Suprapubic skin (tissue), 4 donors: ENCODE results near the gene ALX3. TPM values are rescaled to one million over a fixed set of nuclear protein-coding genes. Genes with fewer than 3 reads are reported as not detected.

Experiments used
- DNase-seq, 2 donors: peaks; one replicate each; pipeline ENCODE4 v3.0.0-alpha.2; 2019; ENCODE audit warnings: low spot score in 2 of 2
- H3K27ac ChIP-seq: fragments of 200-600 bp; sonication (generic); one replicate; pipeline ENCODE4 v1.5.1; 2019
- H3K27me3 ChIP-seq: fragments of 200-600 bp; sonication (generic); one replicate; pipeline ENCODE4 v1.5.1; 2019
- H3K36me3 ChIP-seq: fragments of 200-600 bp; sonication (generic); one replicate; pipeline ENCODE4 v1.5.1; 2019
- H3K4me1 ChIP-seq: fragments of 200-600 bp; sonication (generic); one replicate; pipeline ENCODE4 v1.5.1; 2019
- H3K4me3 ChIP-seq: fragments of 200-600 bp; sonication (generic); one replicate; pipeline ENCODE4 v1.5.1; 2019; ENCODE audit warnings: mild to moderate bottlenecking
- H3K9me3 ChIP-seq: fragments of 200-600 bp; sonication (generic); one replicate; pipeline ENCODE4 v1.5.1; 2019
- CTCF ChIP-seq, 2 donors: fragments of 200-600 bp in 1 of 2; fragments of 450-650 bp in 1 of 2; sonication (generic) in 1 of 2; IDR thresholded peaks; one replicate each; pipeline ENCODE4 v1.5.1; 2016 to 2019; ENCODE audit warnings: antibody characterized with exemption in 2 of 2, mild to moderate bottlenecking in 1 of 2, moderate library complexity in 1 of 2
- EP300 ChIP-seq: sonication (generic); formaldehyde crosslinking; IDR thresholded peaks from one replicate; pipeline ENCODE4 v1.6.1; 2017; ENCODE audit warnings: antibody characterized with exemption
- POLR2A ChIP-seq, 2 donors: fragments of 450-650 bp; IDR thresholded peaks; one replicate each; pipeline ENCODE4 v1.6.1; 2017; ENCODE audit warnings: antibody characterized with exemption in 2 of 2, mild to moderate bottlenecking in 2 of 2, moderate library complexity in 2 of 2
- POLR2AphosphoS5 ChIP-seq, 3 donors: sonication (generic); formaldehyde crosslinking; IDR thresholded peaks; one replicate each; pipeline ENCODE4 v1.6.1; 2017; ENCODE audit warnings: antibody characterized with exemption in 3 of 3
- WGBS: methylation state at CpG from one replicate; pipeline ENCODE4 v1.1.5; 2018; 5-methylcytosine and 5-hydroxymethylcytosine counted together
- total RNA-seq, 4 donors: library from RNA; depleted of rRNA; stranded (reverse); fragments of >200 nt; gene quantifications; one replicate each; pipeline ENCODE4 v1.1.0, GENCODE V29; 2016

Gene ALX3
- total RNA-seq, 4 donors from 2014 or later = 0.49 to 0.60 TPM; not detected in 2

- 57% methylated on average over 5 of the region's 5 CpGs for WGBS
- peaks cover 7% of the 10 kb centered on the region for H3K27me3 ChIP-seq
- no peaks in the 10 kb centered on the region for H3K36me3 ChIP-seq
- TF ChIP-seq EP300 = no peak
- no peak for TF ChIP-seq POLR2A (IDR thresholded peaks at IDR 0.05)
- no peak for TF ChIP-seq POLR2AphosphoS5 (IDR thresholded peaks at IDR 0.05)
- TF ChIP-seq CTCF (IDR thresholded peaks at IDR 0.05) = no peak
- H3K27ac ChIP-seq = no peak overlapping the region
- no peak overlapping the region for H3K4me3 ChIP-seq
- DNase-seq = no peak
- no peaks in the 10 kb centered on the region for H3K4me1 ChIP-seq
- H3K9me3 ChIP-seq = no peaks in the 10 kb centered on the region
Measured at GRCh38 chr1:110113551-110113950, 43.1 kb upstream of the ALX3 start.

- no peak for TF ChIP-seq EP300
- no peak for TF ChIP-seq POLR2A (IDR thresholded peaks at IDR 0.05)
- no peak for DNase-seq
- no peaks in the 10 kb centered on the region for H3K9me3 ChIP-seq
- WGBS = 54% methylated on average over 6 of the region's 9 CpGs
- H3K4me1 ChIP-seq = no peaks in the 10 kb centered on the region
- peaks cover 7% of the 10 kb centered on the region for H3K27me3 ChIP-seq
- H3K27ac ChIP-seq = no peak overlapping the region
- H3K4me3 ChIP-seq = no peak overlapping the region
- H3K36me3 ChIP-seq = no peaks in the 10 kb centered on the region
Measured at GRCh38 chr1:110112656-110113055, 42.2 kb upstream of the ALX3 start.

GRCh38 chr1:110112143-110112542 lies 41.7 kb upstream of the ALX3 start, which contains the start of gene UBL4B:
Gene UBL4B (plus strand): TSS chr1:110112443. CDS start chr1:110112535, 92 bp downstream.
- TF ChIP-seq CTCF (IDR thresholded peaks at IDR 0.05) = no peak
- TF ChIP-seq EP300 = no peak
- no peak for TF ChIP-seq POLR2AphosphoS5 (IDR thresholded peaks at IDR 0.05)
- TF ChIP-seq POLR2A (IDR thresholded peaks at IDR 0.05) = no peak
- Histone ChIP-seq H3K27me3 (peaks cover 7% of the 10 kb centered on the region), H3K4me1 (no peaks in the 10 kb centered on the region), H3K4me3 (no peak within 1 kb of the TSS), H3K9me3 (no peaks in the 10 kb centered on the region), H3K27ac (no peak within 1 kb of the TSS), H3K36me3 (no peaks in the 10 kb centered on the region)
- DNase-seq = no peak
- 87% methylated on average over 5 of the region's 5 CpGs for WGBS

GRCh38 chr1:110111081-110111480 lies 40.6 kb upstream of the ALX3 start:
- peaks cover 7% of the 10 kb centered on the region for H3K27me3 ChIP-seq
- TF ChIP-seq EP300 (no peak), POLR2AphosphoS5 (IDR thresholded peaks at IDR 0.05) (no peak)
- no peaks in the 10 kb centered on the region for H3K36me3 ChIP-seq
- H3K9me3 ChIP-seq = no peaks in the 10 kb centered on the region
- H3K4me1 ChIP-seq = no peaks in the 10 kb centered on the region
- no peak for DNase-seq
- no peak overlapping the region for H3K27ac ChIP-seq
- 92% methylated on average over 4 of the region's 4 CpGs for WGBS
- H3K4me3 ChIP-seq = no peak overlapping the region

- Histone ChIP-seq H3K36me3 (no peaks in the 10 kb centered on the region), H3K4me3 (no peak overlapping the region), H3K4me1 (no peaks in the 10 kb centered on the region), H3K9me3 (no peaks in the 10 kb centered on the region), H3K27ac (no peak overlapping the region), H3K27me3 (no peaks in the 10 kb centered on the region)
- TF ChIP-seq POLR2AphosphoS5 (IDR thresholded peaks at IDR 0.05) (no peak), EP300 (no peak), POLR2A (IDR thresholded peaks at IDR 0.05) (no peak), CTCF (IDR thresholded peaks at IDR 0.05) (no peak)
- WGBS = 60% methylated on average over 7 of the region's 7 CpGs
- DNase-seq = no peak
Measured at GRCh38 chr1:110107867-110108469, 37.5 kb upstream of the ALX3 start.

GRCh38 chr1:110106013-110106941 lies 35.8 kb upstream of the ALX3 start:
- TF ChIP-seq EP300 (no peak), POLR2AphosphoS5 (IDR thresholded peaks at IDR 0.05) (no peak), CTCF (IDR thresholded peaks at IDR 0.05) (peak; percentile 65 to 95)
- 0% methylated on average over 2 of the region's 8 CpGs for WGBS
- no peak overlapping the region for H3K27ac ChIP-seq
- H3K4me3 ChIP-seq = no peak overlapping the region
- no peaks in the 10 kb centered on the region for H3K27me3 ChIP-seq
- no peaks in the 10 kb centered on the region for H3K36me3 ChIP-seq
- H3K4me1 ChIP-seq = no peaks in the 10 kb centered on the region
- H3K9me3 ChIP-seq = no peaks in the 10 kb centered on the region
- DNase-seq = peak in 1 of 2 donors; percentile 72
